K562 (cell line): ENCODE measurements around the gene RFX7. TPM values are rescaled to one million over a fixed set of nuclear protein-coding genes. Genes with fewer than 3 reads are reported as not detected.

Experiments
- ATF1 ChIP-seq, 2 experiments: fragments of 450-650 bp in 1 of 2; IDR thresholded peaks; 2 replicates each; pipeline ENCODE4 v1.6.1; 2016; ENCODE audit warnings: missing compliant biosample characterization in 1 of 2, missing genetic modification characterization in 1 of 2
- BACH1 ChIP-seq: fragments of 200-800 bp; sonication (Bioruptor generic); IDR thresholded peaks from 2 replicates; pipeline ENCODE4 v1.6.1; 2016; ENCODE audit warnings: missing genetic modification characterization, missing compliant biosample characterization
- BCOR ChIP-seq: fragments of 450-650 bp; IDR thresholded peaks from 2 replicates; pipeline ENCODE4 v1.6.1; 2016
- CEBPZ ChIP-seq: fragments of 150-350 bp; IDR thresholded peaks from 2 replicates; pipeline ENCODE4 v1.6.1; 2014; ENCODE audit warnings: low read depth, mild to moderate bottlenecking, low read length, borderline replicate concordance
- FIP1L1 ChIP-seq: fragments of 200-400 bp; formaldehyde crosslinking; IDR thresholded peaks from 2 replicates; pipeline ENCODE4 v1.6.1; 2018; ENCODE audit warnings: mild to moderate bottlenecking, low read depth, low read length; ENCODE audit not compliant: poor library complexity, severe bottlenecking
- FOXK1 ChIP-seq: sonication (generic); formaldehyde crosslinking; IDR thresholded peaks from 2 replicates; pipeline ENCODE4 v1.8.0; 2022; ENCODE audit warnings: missing genetic modification reagents, mild to moderate bottlenecking, borderline replicate concordance
- KDM4B ChIP-seq, 2 experiments: fragments of 450-650 bp in 1 of 2; sonication (generic) in 1 of 2; IDR thresholded peaks; 2 replicates each; pipeline ENCODE4 v1.6.1; 2016 to 2017; ENCODE audit warnings: borderline replicate concordance in 2 of 2, antibody characterized with exemption in 1 of 2, low read depth in 1 of 2, mild to moderate bottlenecking in 1 of 2
- MCM7 ChIP-seq, 2 experiments: fragments of 450-650 bp; IDR thresholded peaks; 2 replicates each; pipeline ENCODE4 v1.6.1; 2016 to 2018
- PHTF2 ChIP-seq: fragments of 250-450 bp; sonication (Bioruptor Pico); IDR thresholded peaks from 2 replicates; pipeline ENCODE4 v1.5.0; 2021; ENCODE audit warnings: mild to moderate bottlenecking
- RBM39 ChIP-seq: fragments of 200-400 bp; formaldehyde crosslinking; optimal IDR thresholded peaks from 2 replicates; pipeline ENCODE3; 2018; ENCODE audit warnings: low read depth, low read length
- SIRT6 ChIP-seq: IDR thresholded peaks from one replicate; pipeline ENCODE4 v1.6.1; 2012; ENCODE audit warnings: low read depth, mild to moderate bottlenecking, control low read depth, inconsistent platforms, low read length, moderate library complexity
- SMC3 ChIP-seq: conservative IDR thresholded peaks from 2 replicates; pipeline ENCODE4 v1.6.1; 2011; ENCODE audit warnings: low read depth, low read length, improper control_type of control experiment; ENCODE audit not compliant: insufficient read depth
- SPI1 ChIP-seq: IDR thresholded peaks from 2 replicates; pipeline ENCODE4 v1.6.1; 2011; ENCODE audit warnings: low read depth, low read length, control low read depth, borderline replicate concordance
- ZNF407 ChIP-seq: fragments of 450-650 bp; IDR thresholded peaks from 2 replicates; pipeline ENCODE4 v1.6.1; 2016; ENCODE audit warnings: low read depth
- ZNF589 ChIP-seq: fragments of 200-800 bp; sonication (Bioruptor generic); IDR thresholded peaks from 2 replicates; pipeline ENCODE4 v1.6.1; 2016; ENCODE audit warnings: low read depth, missing genetic modification characterization, missing compliant biosample characterization
- ZNF717 ChIP-seq: fragments of 250-450 bp; sonication (Bioruptor Pico); IDR thresholded peaks from 2 replicates; pipeline ENCODE4 v1.5.0; 2021
- polyA plus RNA-seq, 8 experiments: library from polyadenylated mRNA; depleted of rRNA in 4 of 8; stranded (reverse) in 5 of 8; unstranded in 3 of 8; fragments of >200 nt; fragmentation: Nextera tagmentation in 2 of 8; fragmentation: Illumina TruSeq in 1 of 8; extraction: Ambion mirVana in 2 of 8; extraction: Trizol in 1 of 8; gene quantifications; 2 replicates each; pipeline versions ENCODE4 v1.2.1 to v1.2.3, GENCODE V29; 2011 to 2014; ENCODE audit warnings: inconsistent platforms in 1 of 8, missing spikeins in 1 of 8
- total RNA-seq, 7 experiments: library from RNA; depleted of rRNA in 6 of 7; stranded (reverse); fragments of >200 nt in 6 of 7; fragmentation: Illumina TruSeq in 2 of 7; extraction: Trizol in 2 of 7; gene quantifications; 2 replicates each; pipeline versions ENCODE4 v1.2.1 to v1.2.3, GENCODE V29; 2011 to 2021; ENCODE audit warnings: low replicate concordance in 1 of 7

The RFX7 gene
- total and polyA plus RNA-seq, 9 of the 15 experiments (the other 6 are each of a cell fraction or from before 2014, with no cell fraction given): 2.4 to 17.9 (median 6.3) TPM

- TF ChIP-seq ZNF407 (no peak), SMC3 (0 out of 2 replicates have a peak, but pooled peaks have one; percentile 15), FIP1L1 (no peak), RBM39 (no peak), SPI1 (no peak), FOXK1 (no peak), ZNF717 (CRISPR knock-in tag) (no peak), ATF1 (CRISPR knock-in tag; IDR thresholded peaks at IDR 0.05) (no peak), ATF1 (tag; IDR thresholded peaks at IDR 0.05) (no peak), BACH1 (peak; percentile 77; the same call in 1 of the 2 replicates), MCM7 (IDR thresholded peaks at IDR 0.05) (no peak), KDM4B (IDR thresholded peaks at IDR 0.05; ENCODE audit: borderline replicate concordance in 2 of 2, low read depth in 1 of 2) (no peak), SIRT6 (no peak), CEBPZ (no peak), ZNF589 (CRISPR knock-in tag) (no peak), PHTF2 (no peak), BCOR (no peak)
Observed at GRCh38 chr15:56052395-56053045, 191.2 kb downstream of the RFX7 start (continued).
